NCI-H1436 treated with DMSO at 0.1 percent for 48 hours (cell line): ENCODE measurements around the gene GPR62.

Experiments used
- DNase-seq: peaks from one replicate; lab custom pipeline; 2025; lab: John Stamatoyannopoulos, UW

Gene GPR62

GRCh38 chr3:51938780-51939425 is 16.3 kb upstream of the GPR62 start:
- DNase-seq: no peak

DNA sequence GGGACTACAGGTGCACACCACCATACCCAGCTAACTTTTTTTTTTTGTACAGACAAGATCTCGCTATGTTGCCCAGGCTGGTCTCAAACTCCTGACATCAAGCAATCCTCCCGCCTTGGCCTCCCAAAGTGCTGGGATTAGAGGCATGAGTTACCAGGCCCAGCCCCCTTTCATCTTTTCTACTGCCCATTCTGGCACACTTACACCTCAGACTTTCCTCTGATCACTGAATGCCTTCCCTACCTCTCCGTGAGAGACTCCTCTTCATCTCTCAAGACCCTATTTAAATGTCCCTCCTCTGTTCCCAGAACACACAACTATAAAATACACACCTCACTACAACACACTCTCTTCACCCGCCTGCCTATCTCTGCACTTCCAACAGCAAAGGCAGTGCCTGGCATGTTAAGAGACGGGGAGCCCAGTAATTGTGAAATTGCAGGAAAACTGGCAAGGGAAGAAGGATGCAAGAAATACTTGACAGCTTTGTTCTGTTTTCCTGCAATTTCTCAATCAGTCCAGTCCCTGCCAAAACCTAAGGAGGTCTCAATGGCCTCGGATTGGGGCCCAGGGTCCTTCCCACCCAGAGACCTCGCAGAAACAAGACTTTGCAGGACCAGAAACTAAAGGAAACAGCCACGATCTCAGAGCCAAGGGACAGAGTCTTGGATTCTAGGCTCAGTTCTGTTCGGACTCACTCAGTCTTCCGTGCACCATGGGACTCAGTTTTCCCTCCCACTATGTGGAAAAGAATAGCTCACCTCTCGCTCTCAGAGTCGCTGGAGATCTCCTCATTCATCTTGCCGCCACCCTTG is 14.3 kb upstream of the GPR62 start:
- no peak for DNase-seq

DNA sequence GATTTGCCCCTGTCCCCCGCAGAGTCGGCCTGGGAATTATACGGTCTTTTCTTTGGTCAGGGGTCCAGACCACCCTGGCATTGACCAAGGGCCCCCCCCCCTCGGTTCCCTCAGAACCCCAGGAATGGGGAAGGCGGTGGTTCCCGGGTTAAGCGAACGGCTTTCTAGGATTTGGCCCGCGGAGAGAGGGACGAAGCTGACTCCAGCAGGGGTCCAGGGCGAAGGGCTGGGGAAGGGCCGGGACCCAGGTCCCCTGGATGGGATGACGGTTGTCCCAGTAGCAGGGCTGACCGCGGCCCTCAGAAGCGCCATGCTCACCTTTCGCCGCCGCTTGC is 13.8 kb upstream of the GPR62 start:
- no peak for DNase-seq

DNA sequence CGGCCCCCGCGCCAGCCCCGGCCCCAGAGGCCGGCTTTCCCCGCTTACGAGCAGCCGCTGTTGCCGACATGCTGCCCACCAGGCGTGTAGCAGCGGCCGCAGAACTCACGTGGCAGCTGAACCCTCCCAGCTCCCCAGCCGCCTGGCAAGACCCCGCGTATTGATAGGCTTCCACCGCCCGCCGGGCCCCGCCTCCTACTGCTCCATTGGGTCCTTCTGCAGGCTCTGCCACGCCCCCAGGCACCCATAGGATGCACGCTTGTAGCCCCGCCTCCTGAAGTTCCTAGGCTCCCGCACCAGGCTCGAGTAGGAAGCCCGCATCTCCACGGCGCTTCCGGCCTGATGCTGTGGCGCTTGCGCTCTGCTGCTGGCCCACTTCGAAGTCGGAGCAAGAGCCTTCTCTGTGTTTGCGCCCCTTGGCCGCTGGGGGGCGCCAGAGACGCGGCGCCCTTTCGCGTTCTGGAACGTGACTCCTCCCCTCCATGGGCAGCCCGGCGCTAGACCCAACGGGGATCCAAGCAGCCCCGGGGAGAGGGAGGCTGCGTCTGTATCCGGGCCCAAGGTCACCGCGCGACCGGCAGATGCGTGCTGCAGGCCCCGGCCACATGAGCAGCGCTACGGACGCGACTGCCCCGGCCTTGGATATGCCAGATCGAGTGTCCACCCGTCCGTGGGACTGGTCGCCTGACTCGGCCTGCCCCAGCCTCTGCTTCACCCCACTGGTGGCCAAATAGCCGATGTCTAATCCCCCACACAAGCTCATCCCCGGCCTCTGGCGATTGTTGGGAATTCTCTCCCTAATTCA is 13.2 kb upstream of the GPR62 start, which contains the start of the genes PARP3 and RRP9:
Gene PARP3, plus strand, starts transcription at position 566 of the 805 bp plus-strand sequence. CDS start 993 bp downstream, outside the sequence.
Gene RRP9, minus strand, starts transcription at position 107 of the 805 bp plus-strand sequence. Its CDS starts 37 bp downstream, at position 70.
- DNase-seq: peak; percentile 94

DNA sequence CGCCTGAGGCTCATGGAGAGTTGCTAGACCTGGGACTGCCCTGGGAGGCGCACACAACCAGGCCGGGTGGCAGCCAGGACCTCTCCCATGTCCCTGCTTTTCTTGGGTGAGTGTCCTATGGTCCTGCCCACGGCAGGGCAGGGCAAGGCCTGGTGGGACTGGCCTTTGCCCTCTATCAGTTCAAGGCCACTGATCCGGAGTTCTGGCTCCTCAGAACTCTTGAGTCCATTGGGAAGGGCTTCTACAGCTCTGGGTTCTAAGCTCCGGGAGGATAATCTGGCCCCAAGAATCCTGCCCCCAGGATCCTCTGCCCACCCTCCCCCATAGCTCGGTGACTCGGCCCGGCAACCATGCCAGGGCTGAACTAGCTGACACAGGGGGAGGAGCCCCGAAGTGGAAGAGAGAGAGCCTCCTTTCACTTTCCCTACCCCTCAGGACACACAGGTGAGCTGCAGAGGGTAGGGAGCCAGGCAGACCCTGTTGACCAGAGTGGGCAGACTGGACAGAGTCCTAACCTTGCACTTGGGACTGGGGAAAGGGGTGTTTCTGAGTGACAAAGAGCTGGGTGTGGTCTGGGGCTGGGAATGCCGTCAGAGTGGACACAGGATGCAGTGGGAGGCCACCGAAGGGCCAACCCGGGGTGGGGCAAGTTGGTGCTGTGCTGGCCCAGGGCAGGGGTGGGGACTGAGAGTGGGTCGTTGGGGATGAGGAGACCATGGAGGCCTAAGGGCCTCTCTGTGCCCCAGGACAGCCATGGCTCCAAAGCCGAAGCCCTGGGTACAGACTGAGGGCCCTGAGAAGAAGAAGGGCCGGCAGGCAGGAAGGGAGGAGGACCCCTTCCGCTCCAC is 12.4 kb upstream of the GPR62 start:
- DNase-seq: no peak

GRCh38 chr3:51943451-51944391 is 11.5 kb upstream of the GPR62 start:
- no peak for DNase-seq

DNA sequence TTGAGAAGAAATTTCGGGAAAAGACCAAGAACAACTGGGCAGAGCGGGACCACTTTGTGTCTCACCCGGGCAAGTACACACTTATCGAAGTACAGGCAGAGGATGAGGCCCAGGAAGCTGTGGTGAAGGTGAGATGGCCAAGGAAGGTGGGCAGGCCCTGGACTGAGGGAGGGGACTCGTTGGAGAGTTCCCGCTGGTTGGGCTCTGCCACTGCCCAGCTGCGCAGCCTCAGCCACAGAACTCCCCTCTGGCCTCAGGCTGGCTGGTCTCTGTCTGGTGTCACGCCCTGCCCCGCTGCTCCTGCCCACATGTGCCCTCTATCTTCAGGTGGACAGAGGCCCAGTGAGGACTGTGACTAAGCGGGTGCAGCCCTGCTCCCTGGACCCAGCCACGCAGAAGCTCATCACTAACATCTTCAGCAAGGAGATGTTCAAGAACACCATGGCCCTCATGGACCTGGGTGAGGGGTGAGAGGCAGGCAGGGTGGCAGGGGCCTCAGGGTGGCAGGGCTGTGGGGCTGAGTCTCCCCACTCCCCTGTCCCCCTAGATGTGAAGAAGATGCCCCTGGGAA is 10.6 kb upstream of the GPR62 start:
- DNase-seq: no peak

DNA sequence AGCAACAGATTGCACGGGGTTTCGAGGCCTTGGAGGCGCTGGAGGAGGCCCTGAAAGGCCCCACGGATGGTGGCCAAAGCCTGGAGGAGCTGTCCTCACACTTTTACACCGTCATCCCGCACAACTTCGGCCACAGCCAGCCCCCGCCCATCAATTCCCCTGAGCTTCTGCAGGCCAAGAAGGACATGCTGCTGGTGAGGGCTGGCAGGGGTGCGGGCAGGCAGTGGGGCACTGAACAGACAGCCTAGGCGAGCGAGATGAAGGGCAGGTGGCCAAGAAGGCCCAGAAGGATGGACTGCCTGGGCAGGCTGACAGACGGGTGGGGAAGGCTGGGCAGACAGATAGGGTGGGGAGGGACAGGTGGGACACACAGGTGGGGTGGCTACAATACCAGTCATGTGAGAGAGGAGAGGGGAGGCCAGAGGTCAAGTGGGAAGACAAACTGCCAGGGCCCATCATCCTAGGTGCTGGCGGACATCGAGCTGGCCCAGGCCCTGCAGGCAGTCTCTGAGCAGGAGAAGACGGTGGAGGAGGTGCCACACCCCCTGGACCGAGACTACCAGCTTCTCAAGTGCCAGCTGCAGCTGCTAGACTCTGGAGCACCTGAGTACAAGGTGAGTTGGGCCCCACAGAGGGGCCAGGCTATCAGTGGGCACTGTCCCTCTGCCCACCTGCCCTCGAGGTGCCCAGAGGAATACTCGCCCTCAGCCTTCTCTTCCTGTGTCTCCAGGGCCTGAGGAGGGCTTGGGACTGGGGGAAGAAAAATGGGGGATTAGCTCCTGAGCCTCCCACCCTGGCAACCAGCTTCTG is 9.9 kb upstream of the GPR62 start:
- no peak for DNase-seq

DNA sequence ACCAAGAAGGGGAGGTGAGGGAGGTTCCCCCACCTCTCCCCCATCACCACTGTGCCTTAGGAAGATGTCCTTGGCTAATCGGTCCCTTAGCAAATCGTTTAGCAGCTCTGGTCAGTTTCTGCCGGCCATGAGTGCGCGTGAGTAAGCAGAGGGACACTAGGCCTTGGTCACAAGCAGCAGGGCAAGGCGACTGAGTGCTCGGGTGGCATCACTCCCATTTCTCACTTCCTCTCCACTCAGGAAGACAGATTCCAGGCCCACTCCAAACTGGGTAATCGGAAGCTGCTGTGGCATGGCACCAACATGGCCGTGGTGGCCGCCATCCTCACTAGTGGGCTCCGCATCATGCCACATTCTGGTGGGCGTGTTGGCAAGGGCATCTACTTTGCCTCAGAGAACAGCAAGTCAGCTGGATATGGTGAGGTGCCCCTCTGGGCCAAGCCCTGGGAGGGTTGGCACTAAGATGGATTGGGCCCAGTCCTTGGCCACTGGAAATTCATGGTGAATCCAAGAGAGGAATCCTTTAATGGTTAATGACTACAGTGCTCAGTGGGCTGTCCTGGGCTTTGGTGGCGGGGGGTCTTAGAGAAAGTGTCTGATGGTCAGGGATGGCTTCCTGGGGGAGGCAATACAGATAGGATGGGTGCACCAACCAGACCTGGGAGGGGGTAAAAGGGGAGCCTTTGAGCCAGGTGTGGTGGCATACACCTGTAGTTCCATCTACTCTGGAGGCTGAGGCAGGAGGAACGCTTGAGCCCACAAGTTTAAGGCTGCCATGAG is 9.1 kb upstream of the GPR62 start:
- DNase-seq: no peak

DNA sequence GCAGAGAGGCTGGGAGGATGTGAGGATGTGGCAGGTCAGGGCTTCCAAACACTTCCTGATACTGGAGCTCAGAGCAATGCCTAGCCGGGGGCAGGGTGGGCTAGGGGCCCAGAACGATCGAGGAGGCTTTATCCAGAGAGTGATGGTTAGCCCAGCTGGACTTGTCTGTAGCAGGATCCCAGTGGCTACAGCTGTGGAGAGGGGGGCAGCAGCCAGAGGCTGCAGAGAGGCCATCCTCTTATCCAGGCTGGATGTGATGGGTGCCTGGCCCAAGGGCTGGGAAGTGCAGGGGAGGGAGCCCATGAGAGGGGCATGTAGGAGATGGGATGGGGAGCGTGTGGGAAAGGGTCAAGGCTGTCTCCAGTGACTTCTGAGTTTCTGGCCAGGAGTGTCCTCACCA is 8.4 kb upstream of the GPR62 start:
- no peak for DNase-seq

GRCh38 chr3:51947215-51947900 is 7.8 kb upstream of the GPR62 start:
- no peak for DNase-seq

DNA sequence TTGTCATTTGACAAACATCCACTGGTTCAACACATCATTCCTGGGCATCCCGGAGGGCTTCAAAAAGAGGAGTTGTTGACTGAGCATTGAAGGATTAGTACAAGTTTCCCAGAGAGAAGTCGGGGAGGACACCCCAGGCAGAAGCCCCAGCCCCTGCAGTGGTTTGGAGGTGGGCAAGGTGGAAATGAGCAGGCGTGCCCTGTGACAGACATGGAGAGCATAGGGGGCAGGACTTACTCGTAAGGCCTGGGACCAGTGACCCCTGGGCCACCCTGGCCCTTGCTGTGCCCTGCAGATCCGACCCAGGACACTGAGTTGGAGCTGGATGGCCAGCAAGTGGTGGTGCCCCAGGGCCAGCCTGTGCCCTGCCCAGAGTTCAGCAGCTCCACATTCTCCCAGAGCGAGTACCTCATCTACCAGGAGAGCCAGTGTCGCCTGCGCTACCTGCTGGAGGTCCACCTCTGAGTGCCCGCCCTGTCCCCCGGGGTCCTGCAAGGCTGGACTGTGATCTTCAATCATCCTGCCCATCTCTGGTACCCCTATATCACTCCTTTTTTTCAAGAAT is 7.1 kb upstream of the GPR62 start:
- DNase-seq: no peak

GRCh38 chr3:51949121-51949520 is 6.1 kb upstream of the GPR62 start:
- no peak for DNase-seq

GRCh38 chr3:51950899-51951298 is 4.3 kb upstream of the GPR62 start:
- DNase-seq: no peak

DNA sequence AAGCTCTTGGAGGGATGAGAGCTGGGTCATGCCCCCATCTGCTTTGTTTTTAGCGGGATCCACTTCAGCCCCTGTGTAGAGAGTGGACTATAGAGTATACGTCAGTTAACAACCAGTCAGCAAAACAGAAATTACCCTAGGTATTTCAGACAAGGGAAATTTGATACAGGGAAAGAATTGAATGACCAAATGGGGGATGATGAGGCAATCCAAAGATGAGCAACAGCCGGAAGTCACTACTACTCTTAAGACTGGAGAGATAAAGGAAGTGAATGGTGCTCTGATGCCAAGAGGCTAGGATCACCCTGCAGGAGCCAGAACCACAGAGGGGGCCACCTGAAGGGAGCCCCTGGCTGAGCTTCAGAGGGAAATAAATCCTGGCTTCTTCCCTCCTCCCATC is 1.7 kb upstream of the GPR62 start:
- DNase-seq: no peak

DNA sequence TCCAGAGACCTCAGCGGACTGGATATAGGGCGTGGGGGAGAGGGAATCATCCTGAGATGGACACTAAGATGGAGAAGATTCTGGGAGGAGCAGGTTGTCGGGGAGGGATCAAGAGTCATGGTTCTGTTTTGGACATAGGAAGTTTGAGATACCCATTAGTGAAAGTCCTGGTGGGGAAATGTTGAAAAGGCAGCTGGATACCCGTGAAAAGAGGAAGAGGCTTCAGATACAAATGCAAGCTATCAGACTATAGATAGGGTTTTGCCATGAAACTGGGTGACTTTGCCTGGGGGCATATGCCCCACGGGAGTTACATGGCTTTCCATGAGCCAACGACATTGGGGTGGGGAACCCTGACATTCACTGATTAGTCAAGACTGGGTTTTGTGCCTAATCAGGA is 1.1 kb upstream of the GPR62 start:
- no peak for DNase-seq

DNA sequence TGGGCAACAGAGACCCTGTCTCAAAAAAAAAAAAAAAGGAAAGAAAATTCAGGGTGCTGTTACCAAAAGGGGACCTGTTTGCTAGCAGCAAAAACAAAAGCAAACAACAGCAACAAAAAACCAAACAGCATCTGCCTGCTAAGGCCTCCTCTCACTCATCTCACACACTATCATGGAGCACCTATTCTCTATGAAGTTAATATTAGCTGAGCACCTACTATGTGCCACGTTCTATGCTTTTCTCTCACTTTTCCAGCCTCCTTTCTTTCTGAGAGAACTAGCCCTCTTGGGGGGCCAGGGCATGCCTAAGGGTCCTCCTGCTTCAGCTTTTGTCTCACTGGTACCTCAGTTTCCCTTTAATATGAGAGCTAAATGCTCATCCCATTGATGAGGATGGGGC is 468 bp upstream of the GPR62 start:
- DNase-seq: no peak
